Measurements from ENCODE around the gene CYP3A4. TPM values are rescaled to one million over a fixed set of nuclear protein-coding genes. Genes with fewer than 3 reads are reported as not detected.

The CYP3A4 gene
- total and polyA plus RNA-seq, 4 experiments from 2014 or later: not detected

GRCh38 chr7:99768471-99768870 lies 15.5 kb downstream of the CYP3A4 start:
- Mint-ChIP-seq H3K9me3 (peaks cover 0 to 7% (median 2%) of the 10 kb centered on the region in 8 donors), H3K27ac (no peak overlapping the region), H3K4me1 (no peaks in the 10 kb centered on the region), H3K4me3 (no peak overlapping the region), H3K36me3 (no peaks in the 10 kb centered on the region), H3K27me3 (peaks cover 25 to 32% of the 10 kb centered on the region in 2 donors)
- Histone ChIP-seq H3K4me3 (ENCODE audit: low read length in 2 of 2) (no peak overlapping the region), H3K27ac (ENCODE audit: low read depth, low read length) (no peak overlapping the region), H3K9me3 (ENCODE audit: control insufficient read depth in 1 of 2, low read length in 2 of 2) (no peaks in the 10 kb centered on the region), H3K4me1 (ENCODE audit: insufficient read depth, low read length) (no peaks in the 10 kb centered on the region), H3K27me3 (ENCODE audit: insufficient read depth, low read length) (no peaks in the 10 kb centered on the region), H3K36me3 (ENCODE audit: insufficient read depth, low read length) (no peaks in the 10 kb centered on the region)
- intact Hi-C loops (cut with micrococcal nuclease): no loop called here
- CTCF ChIA-PET (ENCODE audit: partially characterized antibody): no interaction called here
- DNase-seq: no peak
- POLR2A ChIA-PET (ENCODE audit: partially characterized antibody): no interaction called here

- no peaks in the 10 kb centered on the region for H3K36me3 ChIP-seq (ENCODE audit: insufficient read depth, low read length)
- Mint-ChIP-seq H3K4me1 (no peaks in the 10 kb centered on the region), H3K4me3 (no peak overlapping the region), H3K36me3 (no peaks in the 10 kb centered on the region), H3K9me3 (peaks cover 0 to 5% (median 2%) of the 10 kb centered on the region in 8 donors), H3K27me3 (peaks cover 23 to 27% of the 10 kb centered on the region in 2 donors), H3K27ac (no peak overlapping the region)
- H3K4me1 ChIP-seq (ENCODE audit: insufficient read depth, low read length): no peaks in the 10 kb centered on the region
- no peaks in the 10 kb centered on the region for H3K9me3 ChIP-seq (ENCODE audit: control insufficient read depth in 1 of 2, low read length in 2 of 2)
- intact Hi-C loops (cut with micrococcal nuclease): no loop called here
- H3K27ac ChIP-seq (ENCODE audit: low read depth, low read length): no peak overlapping the region
- ChIA-PET CTCF (ENCODE audit: partially characterized antibody) (no interaction called here), POLR2A (ENCODE audit: partially characterized antibody) (no interaction called here)
- no peak overlapping the region for H3K4me3 ChIP-seq (ENCODE audit: low read length in 2 of 2)
- no peaks in the 10 kb centered on the region for H3K27me3 ChIP-seq (ENCODE audit: insufficient read depth, low read length)
- no peak for DNase-seq
These were observed 16.3 kb downstream of the CYP3A4 start for GRCh38 chr7:99767662-99768061.

- Histone ChIP-seq H3K27me3 (ENCODE audit: insufficient read depth, low read length) (no peaks in the 10 kb centered on the region), H3K9me3 (ENCODE audit: control insufficient read depth in 1 of 2, low read length in 2 of 2) (no peaks in the 10 kb centered on the region), H3K4me1 (ENCODE audit: insufficient read depth, low read length) (no peaks in the 10 kb centered on the region), H3K4me3 (ENCODE audit: low read length in 2 of 2) (no peak overlapping the region), H3K36me3 (ENCODE audit: insufficient read depth, low read length) (no peaks in the 10 kb centered on the region), H3K27ac (ENCODE audit: low read depth, low read length) (no peak overlapping the region)
- Mint-ChIP-seq H3K36me3 (no peaks in the 10 kb centered on the region), H3K4me1 (no peaks in the 10 kb centered on the region), H3K27me3 (peaks cover 18 to 19% of the 10 kb centered on the region in 2 donors), H3K9me3 (peaks cover 0 to 5% (median 2%) of the 10 kb centered on the region in 8 donors), H3K27ac (no peak overlapping the region), H3K4me3 (no peak overlapping the region)
- CTCF ChIA-PET (ENCODE audit: partially characterized antibody): no interaction called here
- POLR2A ChIA-PET (ENCODE audit: partially characterized antibody): no interaction called here
- DNase-seq: no peak
- intact Hi-C loops (cut with micrococcal nuclease): no loop called here
These were observed 17.4 kb downstream of the CYP3A4 start for GRCh38 chr7:99766484-99767099.

GRCh38 chr7:99764478-99764877 lies 19.5 kb downstream of the CYP3A4 start:
- intact Hi-C loops (cut with micrococcal nuclease): no loop called here
- no peaks in the 10 kb centered on the region for H3K27me3 ChIP-seq (ENCODE audit: insufficient read depth, low read length)
- H3K36me3 ChIP-seq (ENCODE audit: insufficient read depth, low read length): no peaks in the 10 kb centered on the region
- ChIA-PET CTCF (ENCODE audit: partially characterized antibody) (no interaction called here), POLR2A (ENCODE audit: partially characterized antibody) (no interaction called here)
- Mint-ChIP-seq H3K9me3 (no peaks in the 10 kb centered on the region), H3K36me3 (no peaks in the 10 kb centered on the region), H3K27ac (no peak overlapping the region), H3K4me3 (no peak overlapping the region), H3K27me3 (peaks cover 6 to 8% of the 10 kb centered on the region in 2 donors), H3K4me1 (no peaks in the 10 kb centered on the region)
- H3K27ac ChIP-seq (ENCODE audit: low read depth, low read length): no peak overlapping the region
- no peaks in the 10 kb centered on the region for H3K4me1 ChIP-seq (ENCODE audit: insufficient read depth, low read length)
- no peak for DNase-seq
- H3K9me3 ChIP-seq (ENCODE audit: control insufficient read depth in 1 of 2, low read length in 2 of 2): no peaks in the 10 kb centered on the region
- no peak overlapping the region for H3K4me3 ChIP-seq (ENCODE audit: low read length in 2 of 2)

- no peaks in the 10 kb centered on the region for H3K36me3 Mint-ChIP-seq
- H3K27ac Mint-ChIP-seq: no peak overlapping the region
- no peaks in the 10 kb centered on the region for H3K4me1 Mint-ChIP-seq
- H3K4me1 ChIP-seq (ENCODE audit: insufficient read depth, low read length): no peaks in the 10 kb centered on the region
- peaks cover 0 to 1% (median 0%) of the 10 kb centered on the region in 8 donors for H3K9me3 Mint-ChIP-seq
- H3K27me3 ChIP-seq (ENCODE audit: insufficient read depth, low read length): no peaks in the 10 kb centered on the region
- intact Hi-C loops (cut with micrococcal nuclease): no loop called here
- no peak overlapping the region for H3K27ac ChIP-seq (ENCODE audit: low read depth, low read length)
- DNase-seq: no peak
- no peak overlapping the region for H3K4me3 Mint-ChIP-seq
- no peaks in the 10 kb centered on the region for H3K9me3 ChIP-seq (ENCODE audit: control insufficient read depth in 1 of 2, low read length in 2 of 2)
- H3K4me3 ChIP-seq (ENCODE audit: low read length in 2 of 2): no peak overlapping the region
- POLR2A ChIA-PET (ENCODE audit: partially characterized antibody): no interaction called here
- H3K27me3 Mint-ChIP-seq: peaks cover 0 to 4% of the 10 kb centered on the region in 2 donors
- no peaks in the 10 kb centered on the region for H3K36me3 ChIP-seq (ENCODE audit: insufficient read depth, low read length)
- CTCF ChIA-PET (ENCODE audit: partially characterized antibody): no interaction called here
These were observed 21.2 kb downstream of the CYP3A4 start for GRCh38 chr7:99762680-99763327.

GRCh38 chr7:99755085-99755484 lies 28.9 kb downstream of the CYP3A4 start:
- Histone ChIP-seq H3K4me1 (ENCODE audit: insufficient read depth, low read length) (no peaks in the 10 kb centered on the region), H3K27me3 (ENCODE audit: insufficient read depth, low read length) (no peaks in the 10 kb centered on the region), H3K36me3 (ENCODE audit: insufficient read depth, low read length) (no peaks in the 10 kb centered on the region), H3K9me3 (ENCODE audit: control insufficient read depth in 1 of 2, low read length in 2 of 2) (no peaks in the 10 kb centered on the region), H3K4me3 (ENCODE audit: low read length in 2 of 2) (no peak overlapping the region), H3K27ac (ENCODE audit: low read depth, low read length) (no peak overlapping the region)
- DNase-seq: no peak
- Mint-ChIP-seq H3K27me3 (peaks cover 1 to 6% of the 10 kb centered on the region in 2 donors), H3K36me3 (no peaks in the 10 kb centered on the region), H3K27ac (no peak overlapping the region), H3K4me1 (no peaks in the 10 kb centered on the region), H3K9me3 (peaks cover 0 to 1% (median 0%) of the 10 kb centered on the region in 8 donors), H3K4me3 (no peak overlapping the region)
- intact Hi-C loops (cut with micrococcal nuclease): no loop called here
- ChIA-PET POLR2A (ENCODE audit: partially characterized antibody) (no interaction called here), CTCF (ENCODE audit: partially characterized antibody) (no interaction called here)

GRCh38 chr7:99752356-99752755 lies 31.6 kb downstream of the CYP3A4 start:
- POLR2A ChIA-PET (ENCODE audit: partially characterized antibody): no interaction called here
- H3K27me3 ChIP-seq (ENCODE audit: insufficient read depth, low read length): no peaks in the 10 kb centered on the region
- no peaks in the 10 kb centered on the region for H3K9me3 Mint-ChIP-seq
- no peaks in the 10 kb centered on the region for H3K36me3 ChIP-seq (ENCODE audit: insufficient read depth, low read length)
- intact Hi-C loops (cut with micrococcal nuclease): no loop called here
- H3K36me3 Mint-ChIP-seq: no peaks in the 10 kb centered on the region
- no peaks in the 10 kb centered on the region for H3K4me1 Mint-ChIP-seq
- H3K27ac Mint-ChIP-seq: no peak overlapping the region
- no peak overlapping the region for H3K4me3 Mint-ChIP-seq
- no peak overlapping the region for H3K27ac ChIP-seq (ENCODE audit: low read depth, low read length)
- H3K4me1 ChIP-seq (ENCODE audit: insufficient read depth, low read length): no peaks in the 10 kb centered on the region
- no peaks in the 10 kb centered on the region for H3K9me3 ChIP-seq (ENCODE audit: control insufficient read depth in 1 of 2, low read length in 2 of 2)
- CTCF ChIA-PET (ENCODE audit: partially characterized antibody): interaction anchor here (0.7 kb wide), 1 partner anchor 53 kb away, joined by 3 read pairs; no protein-coding TSS in a partner anchor
- no peak for DNase-seq
- H3K27me3 Mint-ChIP-seq: peaks cover 0 to 8% of the 10 kb centered on the region in 2 donors
- H3K4me3 ChIP-seq (ENCODE audit: low read length in 2 of 2): no peak overlapping the region

Measured in CD4-positive, alpha-beta memory T cell (primary cell).